Measurements from ENCODE around the gene IRX3. TPM values are rescaled to one million over a fixed set of nuclear protein-coding genes. Genes with fewer than 3 reads are reported as not detected.
A peak's percentile ranks its signal among the peaks of the same experiment; 100 is the strongest.

IRX3 gene
- total RNA-seq, 1 donor from 2014 or later: 0.96 TPM

DNA sequence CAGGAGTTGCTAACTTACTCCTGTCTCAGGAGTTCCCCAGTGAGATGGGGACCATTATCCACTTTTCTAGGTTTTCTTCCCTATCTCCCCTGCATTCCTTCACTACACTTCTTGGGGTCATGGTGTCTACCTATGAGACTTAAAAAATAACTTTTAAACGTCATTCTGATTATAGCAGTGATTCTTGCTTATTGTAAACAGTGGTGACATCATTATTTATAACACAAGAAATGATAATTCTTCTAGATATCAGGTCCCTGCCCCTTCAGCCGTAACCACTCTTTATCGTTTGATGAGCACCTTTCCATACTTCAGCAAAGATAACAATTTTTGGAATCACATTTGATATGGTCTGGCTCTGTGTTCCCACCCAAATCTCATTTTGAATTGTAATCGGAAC is 27.2 kb upstream of the IRX3 start:
- no peaks in the 10 kb centered on the region for H3K9me3 Mint-ChIP-seq
- no peak overlapping the region for H3K27ac Mint-ChIP-seq
- no peaks in the 10 kb centered on the region for H3K36me3 Mint-ChIP-seq (ENCODE audit: low read depth)
- intact Hi-C loops (cut with micrococcal nuclease): no loop called here
- no peaks in the 10 kb centered on the region for H3K4me1 Mint-ChIP-seq (ENCODE audit: low read depth)
- no peak overlapping the region for H3K4me3 Mint-ChIP-seq (ENCODE audit: low read depth)
- DNase-seq (ENCODE audit: low spot score): no peak
- H3K27me3 Mint-ChIP-seq (ENCODE audit: low read depth): peaks cover 2% of the 10 kb centered on the region

DNA sequence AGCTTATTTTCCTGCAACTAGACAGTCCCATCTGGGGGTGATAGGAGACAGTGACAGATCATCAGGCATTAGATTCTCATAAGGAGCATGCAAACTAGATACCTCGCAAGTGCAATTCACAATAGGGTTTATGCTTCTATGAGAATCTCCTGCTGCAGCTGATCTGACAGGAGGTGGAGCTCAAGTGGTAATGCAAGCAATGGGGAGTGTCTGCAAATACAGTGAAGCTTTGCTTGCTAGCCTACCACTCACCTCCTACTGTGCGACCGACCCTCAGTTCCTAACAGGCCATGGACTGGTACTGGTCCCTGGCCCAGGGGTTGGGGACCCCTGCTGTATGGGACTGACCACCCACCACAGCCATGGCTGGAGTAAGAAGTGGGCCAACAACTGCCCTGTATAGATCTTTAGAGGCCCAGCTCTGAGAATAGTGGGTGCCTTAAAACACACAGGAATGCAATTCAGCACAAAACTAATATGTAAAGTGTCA is 26.0 kb upstream of the IRX3 start:
- DNase-seq (ENCODE audit: low spot score): no peak
- Mint-ChIP-seq H3K4me3 (ENCODE audit: low read depth) (no peak overlapping the region), H3K27me3 (ENCODE audit: low read depth) (peaks cover 2% of the 10 kb centered on the region), H3K27ac (no peak overlapping the region), H3K36me3 (ENCODE audit: low read depth) (no peaks in the 10 kb centered on the region), H3K9me3 (no peaks in the 10 kb centered on the region), H3K4me1 (ENCODE audit: low read depth) (no peaks in the 10 kb centered on the region)
- intact Hi-C loops (cut with micrococcal nuclease): no loop called here

DNA sequence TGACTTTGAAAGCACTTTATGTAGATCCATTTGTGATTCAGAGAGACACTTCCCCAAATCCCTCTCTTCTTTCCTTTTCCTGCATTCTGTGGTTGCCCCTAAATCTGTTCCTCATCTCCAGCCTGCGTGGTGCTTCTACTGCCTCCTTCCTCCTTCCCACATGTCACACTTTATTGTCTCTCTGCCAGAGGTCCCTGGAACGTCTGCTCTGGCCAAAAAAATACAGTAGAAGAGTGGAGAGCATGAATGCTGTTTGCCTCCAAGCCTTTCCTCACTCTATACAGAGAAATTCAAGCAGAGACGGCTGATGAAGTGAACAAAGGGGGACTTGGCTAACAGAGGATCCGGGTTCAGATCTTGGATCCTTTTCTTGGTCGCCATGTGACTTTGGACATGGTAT is 22.8 kb upstream of the IRX3 start:
- H3K27me3 Mint-ChIP-seq (ENCODE audit: low read depth): peaks cover 2% of the 10 kb centered on the region
- H3K36me3 Mint-ChIP-seq (ENCODE audit: low read depth): no peaks in the 10 kb centered on the region
- no peak overlapping the region for H3K27ac Mint-ChIP-seq
- intact Hi-C loops (cut with micrococcal nuclease): no loop called here
- no peaks in the 10 kb centered on the region for H3K9me3 Mint-ChIP-seq
- H3K4me3 Mint-ChIP-seq (ENCODE audit: low read depth): no peak overlapping the region
- H3K4me1 Mint-ChIP-seq (ENCODE audit: low read depth): no peaks in the 10 kb centered on the region
- DNase-seq (ENCODE audit: low spot score): no peak

DNA sequence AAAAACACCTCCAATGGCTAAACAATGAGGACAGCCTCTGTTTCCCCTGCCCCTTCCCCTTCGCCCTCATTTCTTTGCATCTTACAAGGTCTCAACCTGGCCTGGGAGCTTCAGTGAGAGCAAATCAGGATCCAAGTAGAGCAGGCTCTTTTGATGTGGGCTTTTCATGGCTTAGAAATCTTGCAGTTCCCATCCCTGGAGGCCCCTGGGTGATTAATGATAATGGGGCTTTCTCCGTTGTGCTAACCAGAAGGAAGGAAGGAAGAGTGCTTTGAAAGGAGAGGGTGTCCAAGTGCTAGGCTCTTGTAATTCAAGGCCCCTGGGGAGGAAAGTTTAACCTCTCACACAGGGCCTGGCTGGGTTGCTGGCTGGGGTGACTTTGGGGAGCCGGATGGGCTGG is 18.5 kb upstream of the IRX3 start:
- H3K36me3 Mint-ChIP-seq (ENCODE audit: low read depth): no peaks in the 10 kb centered on the region
- H3K9me3 Mint-ChIP-seq: no peaks in the 10 kb centered on the region
- H3K4me3 Mint-ChIP-seq (ENCODE audit: low read depth): no peak overlapping the region
- no peaks in the 10 kb centered on the region for H3K4me1 Mint-ChIP-seq (ENCODE audit: low read depth)
- no peak overlapping the region for H3K27ac Mint-ChIP-seq
- H3K27me3 Mint-ChIP-seq (ENCODE audit: low read depth): no peaks in the 10 kb centered on the region
- DNase-seq (ENCODE audit: low spot score): no peak
- intact Hi-C loops (cut with micrococcal nuclease): no loop called here

DNA sequence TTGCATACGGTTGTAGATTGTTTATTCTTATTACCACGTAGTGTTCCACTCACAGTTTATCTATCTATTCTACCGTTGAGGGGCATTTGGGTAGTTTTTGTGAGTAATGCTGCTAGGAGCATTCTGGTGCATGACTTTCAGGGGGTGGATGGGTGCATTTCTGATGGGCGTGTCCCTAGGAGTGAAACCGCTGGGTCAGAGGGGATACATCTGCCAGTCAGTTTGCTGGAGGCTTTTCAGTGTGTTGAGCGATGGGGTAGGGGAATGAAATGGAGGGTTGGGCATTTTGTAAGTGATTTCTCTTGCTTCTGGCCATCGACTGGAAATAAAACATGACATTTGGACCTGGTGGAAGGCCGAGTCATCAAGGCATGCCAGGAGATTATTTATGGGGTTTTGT is 17.0 kb upstream of the IRX3 start:
- no peaks in the 10 kb centered on the region for H3K36me3 Mint-ChIP-seq (ENCODE audit: low read depth)
- H3K4me1 Mint-ChIP-seq (ENCODE audit: low read depth): no peaks in the 10 kb centered on the region
- no peak for DNase-seq (ENCODE audit: low spot score)
- no peak overlapping the region for H3K27ac Mint-ChIP-seq
- no peaks in the 10 kb centered on the region for H3K9me3 Mint-ChIP-seq
- no peaks in the 10 kb centered on the region for H3K27me3 Mint-ChIP-seq (ENCODE audit: low read depth)
- H3K4me3 Mint-ChIP-seq (ENCODE audit: low read depth): no peak overlapping the region
- intact Hi-C loops (cut with micrococcal nuclease): no loop called here

DNA sequence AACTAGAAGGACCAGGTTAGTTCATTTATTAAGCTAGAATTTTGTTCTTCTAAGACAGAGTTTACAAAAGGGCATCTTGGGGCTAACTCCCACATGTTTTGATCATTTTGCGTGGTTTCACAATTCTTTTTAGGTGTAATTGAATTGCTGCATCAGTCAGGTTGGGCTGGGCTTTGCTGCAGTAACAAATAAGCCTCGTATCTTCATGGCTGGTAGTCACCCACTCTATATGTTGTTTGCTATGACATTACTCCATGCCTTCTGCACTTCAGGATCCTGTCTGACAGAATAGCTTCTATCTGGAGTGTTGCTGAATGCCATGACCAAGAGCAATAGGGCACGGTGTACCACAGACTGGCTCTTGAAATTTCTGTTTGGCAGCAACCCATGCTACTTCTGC is 10.6 kb upstream of the IRX3 start:
- Mint-ChIP-seq H3K4me3 (ENCODE audit: low read depth) (no peak overlapping the region), H3K4me1 (ENCODE audit: low read depth) (no peaks in the 10 kb centered on the region), H3K27me3 (ENCODE audit: low read depth) (peaks cover 22% of the 10 kb centered on the region), H3K9me3 (peaks cover 3% of the 10 kb centered on the region), H3K36me3 (ENCODE audit: low read depth) (no peaks in the 10 kb centered on the region), H3K27ac (no peak overlapping the region)
- intact Hi-C loops (cut with micrococcal nuclease): no loop called here
- no peak for DNase-seq (ENCODE audit: low spot score)

DNA sequence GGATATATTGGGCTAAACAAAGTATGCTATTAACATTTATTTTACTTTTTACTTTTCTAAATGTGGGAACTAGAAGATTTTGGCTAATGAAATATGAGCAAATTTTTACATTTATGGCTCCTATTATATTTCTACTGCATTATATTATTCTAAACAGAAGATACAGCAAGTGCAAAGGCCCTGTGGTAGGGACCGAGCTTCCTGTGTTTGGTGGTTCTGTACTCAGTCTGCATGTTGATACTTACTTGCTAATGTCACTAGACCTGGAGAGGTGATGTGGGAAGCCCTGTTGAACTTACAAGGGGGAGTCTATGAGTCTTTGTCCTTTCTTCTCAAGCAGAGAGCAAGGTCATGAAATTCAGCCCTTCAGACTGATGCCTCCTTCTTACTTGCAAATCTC is 10.0 kb upstream of the IRX3 start:
- Mint-ChIP-seq H3K4me1 (ENCODE audit: low read depth) (no peaks in the 10 kb centered on the region), H3K9me3 (peaks cover 3% of the 10 kb centered on the region), H3K27ac (no peak overlapping the region), H3K27me3 (ENCODE audit: low read depth) (peaks cover 24% of the 10 kb centered on the region), H3K36me3 (ENCODE audit: low read depth) (no peaks in the 10 kb centered on the region), H3K4me3 (ENCODE audit: low read depth) (no peak overlapping the region)
- intact Hi-C loops (cut with micrococcal nuclease): no loop called here
- no peak for DNase-seq (ENCODE audit: low spot score)

DNA sequence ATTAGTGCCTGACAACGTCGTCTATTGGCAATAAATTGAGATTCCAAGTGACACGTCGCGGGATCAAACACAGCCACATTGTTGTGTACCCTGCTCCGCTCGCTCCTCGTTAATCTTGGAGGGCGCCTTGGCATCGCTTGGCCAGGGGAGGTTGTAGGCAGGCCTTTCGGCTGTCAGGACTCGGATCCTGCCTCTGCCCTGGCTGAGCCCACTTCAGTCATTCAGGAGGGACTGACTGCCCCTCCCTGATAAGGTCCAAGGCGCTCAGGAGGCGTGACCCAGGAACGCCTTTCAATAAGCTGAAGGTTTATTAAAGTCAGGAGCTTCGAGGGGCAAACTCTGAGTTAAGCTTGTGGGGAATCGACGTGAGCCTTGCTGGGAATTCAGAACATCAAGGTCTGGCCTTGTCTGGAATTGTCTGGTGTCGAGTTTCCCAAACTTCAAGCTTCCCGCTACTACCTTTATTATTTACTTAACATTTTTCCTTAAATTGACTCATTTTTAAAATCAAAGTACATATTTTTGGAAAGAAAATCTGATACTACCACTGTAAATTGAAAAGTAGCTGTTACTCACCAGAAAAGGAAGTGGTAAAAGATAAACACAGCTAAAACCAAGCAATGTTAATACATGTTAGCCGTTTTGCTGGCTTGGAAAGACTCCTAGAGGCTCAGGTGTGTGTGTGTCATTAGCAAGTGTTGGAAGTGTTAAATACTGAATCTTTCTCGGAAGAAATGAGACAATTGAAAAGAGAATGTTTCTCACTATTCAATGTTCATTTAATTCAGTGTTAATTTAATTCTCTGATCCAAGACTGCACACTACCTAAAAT is 5.3 kb upstream of the IRX3 start:
- intact Hi-C loops (cut with micrococcal nuclease): loop anchor here (5.0 kb wide), 1 partner anchor 1080 kb away; no protein-coding TSS in a partner anchor
- no peak overlapping the region for H3K4me3 Mint-ChIP-seq (ENCODE audit: low read depth)
- H3K36me3 Mint-ChIP-seq (ENCODE audit: low read depth): peaks cover 7% of the 10 kb centered on the region
- no peak for DNase-seq (ENCODE audit: low spot score)
- H3K9me3 Mint-ChIP-seq: peaks cover 3% of the 10 kb centered on the region
- H3K27ac Mint-ChIP-seq: no peak overlapping the region
- peaks cover 54% of the 10 kb centered on the region for H3K27me3 Mint-ChIP-seq (ENCODE audit: low read depth)
- H3K4me1 Mint-ChIP-seq (ENCODE audit: low read depth): peaks cover 4% of the 10 kb centered on the region

DNA sequence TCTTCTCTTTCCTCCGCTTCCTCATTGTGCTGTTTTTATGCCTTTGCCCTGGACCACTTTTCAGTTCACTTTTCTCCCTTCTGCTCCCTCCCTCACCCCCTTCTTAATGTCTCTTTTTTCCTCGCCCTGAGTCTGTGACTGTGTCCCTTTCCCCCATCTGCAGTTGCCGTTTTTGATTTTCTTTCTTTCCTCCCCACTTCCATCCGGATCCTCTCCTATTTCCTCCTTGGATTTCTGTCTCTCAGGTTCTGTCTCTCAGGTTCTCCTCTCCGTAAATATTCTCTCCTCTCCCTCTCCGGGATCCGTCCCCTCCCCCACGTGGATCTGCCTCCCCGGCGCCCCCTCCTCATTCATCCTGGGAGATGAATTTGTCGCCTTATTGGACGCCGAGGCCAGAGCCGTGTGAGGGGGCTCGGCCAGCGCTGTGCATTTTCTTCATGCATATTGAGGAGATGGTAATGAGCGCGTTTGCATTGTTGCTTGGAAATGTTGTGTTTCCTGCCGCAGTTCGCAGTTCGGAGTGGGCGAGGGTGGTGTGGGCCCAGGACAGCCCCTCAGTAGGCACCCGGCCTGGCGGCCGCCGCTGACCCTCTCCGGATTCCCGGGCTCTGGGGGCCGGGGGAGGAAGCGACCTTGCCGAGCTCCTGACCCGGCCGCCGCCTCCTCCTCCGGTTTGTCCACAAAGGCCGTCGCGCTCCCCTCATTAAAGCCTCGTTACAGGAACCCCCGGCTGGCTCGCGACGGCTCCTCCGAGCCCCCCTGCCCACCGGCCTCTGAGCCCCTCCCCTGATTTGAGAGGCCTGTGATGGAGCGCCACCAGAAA is 4.5 kb upstream of the IRX3 start:
- H3K27me3 Mint-ChIP-seq (ENCODE audit: low read depth): peaks cover 60% of the 10 kb centered on the region
- intact Hi-C loops (cut with micrococcal nuclease): loop anchor here (5.0 kb wide), 1 partner anchor 1081 kb away; no protein-coding TSS in a partner anchor
- H3K4me3 Mint-ChIP-seq (ENCODE audit: low read depth): no peak overlapping the region
- H3K4me1 Mint-ChIP-seq (ENCODE audit: low read depth): peaks cover 8% of the 10 kb centered on the region
- H3K27ac Mint-ChIP-seq: peak overlapping the region; percentile 12
- H3K36me3 Mint-ChIP-seq (ENCODE audit: low read depth): peaks cover 7% of the 10 kb centered on the region
- DNase-seq (ENCODE audit: low spot score): no peak
- H3K9me3 Mint-ChIP-seq: peaks cover 3% of the 10 kb centered on the region

DNA sequence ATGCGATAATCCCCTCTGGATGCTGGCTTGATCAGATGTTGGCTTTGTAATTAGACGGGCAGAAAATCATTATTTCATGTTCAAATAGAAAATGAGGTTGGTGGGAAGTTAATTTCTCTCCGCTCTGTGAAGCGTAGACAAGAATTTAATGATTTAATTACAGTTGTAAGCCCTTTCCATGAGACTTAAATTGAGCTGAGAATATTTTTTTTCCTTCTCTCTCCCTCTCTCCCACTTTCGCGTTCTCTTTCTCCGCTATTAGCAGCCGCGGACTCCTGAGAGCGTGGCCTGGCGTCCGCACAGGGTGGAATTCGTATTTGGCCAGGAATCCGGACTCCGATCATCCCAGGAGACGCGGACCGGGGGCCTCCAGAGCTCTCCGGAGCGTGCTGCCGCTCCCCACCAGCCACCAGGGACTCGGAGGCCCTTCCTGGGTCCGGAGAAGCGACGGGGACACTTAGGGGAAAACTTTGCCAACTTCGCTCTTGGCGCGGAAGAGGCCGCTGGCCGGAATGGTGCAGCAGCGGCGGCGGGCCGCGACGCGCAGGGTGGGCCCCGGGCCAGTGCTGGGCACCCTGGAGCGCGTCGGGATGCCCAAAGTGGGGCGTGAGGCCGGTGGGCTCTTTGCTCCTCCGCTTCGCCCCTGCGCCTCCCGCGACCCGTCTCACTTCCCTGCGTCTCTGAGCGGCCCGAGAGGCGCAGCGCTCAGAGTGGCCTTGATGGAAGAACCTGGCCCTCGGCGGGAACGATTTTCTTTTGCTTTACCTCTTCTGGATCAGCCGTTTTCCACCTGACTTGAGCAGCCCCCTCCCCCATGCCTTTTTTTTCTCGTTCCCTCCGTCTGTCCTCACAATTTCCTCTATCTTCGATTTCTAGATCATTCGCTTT is 3.6 kb upstream of the IRX3 start:
- Mint-ChIP-seq H3K27me3 (ENCODE audit: low read depth) (peaks cover 64% of the 10 kb centered on the region), H3K36me3 (ENCODE audit: low read depth) (peaks cover 7% of the 10 kb centered on the region), H3K4me1 (ENCODE audit: low read depth) (peaks cover 11% of the 10 kb centered on the region), H3K27ac (peak overlapping the region; percentile 22), H3K4me3 (ENCODE audit: low read depth) (no peak overlapping the region), H3K9me3 (no peaks in the 10 kb centered on the region)
- intact Hi-C loops (cut with micrococcal nuclease): loop anchor here (5.0 to 10.0 kb wide), 4 partner anchors 345 to 1745 kb away; partner anchors contain the start of gene TOX3
- no peak for DNase-seq (ENCODE audit: low spot score)

DNA sequence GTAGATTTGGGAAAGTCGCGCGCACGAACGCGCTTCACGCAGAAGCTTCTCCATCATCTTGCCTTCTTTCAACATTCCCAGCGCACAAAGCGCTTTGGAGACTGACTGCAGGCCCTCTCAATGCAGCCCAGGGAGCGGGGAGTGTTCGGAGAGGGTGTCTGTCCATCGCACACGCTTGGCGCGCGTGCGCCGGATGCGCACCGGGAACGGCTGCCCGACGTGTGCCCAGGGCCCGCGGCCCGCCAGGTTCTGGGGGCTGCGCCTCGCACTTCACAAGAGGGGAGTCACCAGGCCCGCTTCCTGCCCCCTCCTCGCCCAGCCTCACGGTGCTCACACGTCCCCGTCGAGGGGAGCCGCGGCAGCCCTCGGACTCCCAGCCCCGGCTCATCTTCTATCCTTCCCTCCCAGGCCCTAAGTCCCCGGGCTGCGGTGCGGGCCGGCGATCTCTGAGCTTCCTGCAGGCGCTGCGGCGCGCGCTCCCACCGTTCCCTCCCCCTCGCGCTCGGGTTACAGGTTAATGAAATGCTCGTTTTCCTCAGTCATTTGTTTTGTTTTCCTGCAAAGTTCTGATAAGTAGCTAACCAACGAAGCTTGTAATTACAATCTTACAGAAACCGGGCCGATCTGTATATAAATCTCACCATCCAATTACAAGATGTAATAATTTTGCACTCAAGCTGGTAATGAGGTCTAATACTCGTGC is 2.8 kb upstream of the IRX3 start:
- Mint-ChIP-seq H3K4me3 (ENCODE audit: low read depth) (no peak overlapping the region), H3K36me3 (ENCODE audit: low read depth) (peaks cover 7% of the 10 kb centered on the region), H3K4me1 (ENCODE audit: low read depth) (peaks cover 13% of the 10 kb centered on the region), H3K9me3 (no peaks in the 10 kb centered on the region), H3K27me3 (ENCODE audit: low read depth) (peaks cover 67% of the 10 kb centered on the region), H3K27ac (peak overlapping the region; percentile 22)
- DNase-seq (ENCODE audit: low spot score): no peak
- intact Hi-C loops (cut with micrococcal nuclease): loop anchor here (5.0 to 10.0 kb wide), 3 partner anchors 345 to 1745 kb away; partner anchors contain the start of gene TOX3

DNA sequence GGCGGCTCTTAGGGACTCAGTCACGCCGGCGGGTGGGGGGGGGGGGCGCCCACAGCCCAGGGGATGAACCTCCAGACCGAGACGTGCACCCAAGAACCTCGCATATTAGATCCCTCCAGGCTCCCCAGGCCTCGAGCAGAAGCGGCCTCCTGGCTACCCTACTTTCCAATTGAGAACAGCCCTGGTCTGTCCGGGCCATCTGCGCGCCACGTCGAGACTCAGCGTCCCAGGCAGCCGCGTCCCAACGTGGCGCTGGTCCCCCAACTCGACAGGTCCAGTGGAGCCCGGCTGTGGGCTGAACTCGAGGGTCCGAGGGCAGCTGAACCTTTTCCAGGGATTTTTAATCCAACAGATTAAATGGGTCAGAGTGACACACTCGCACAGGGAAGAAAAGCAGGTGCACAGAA is 2.3 kb upstream of the IRX3 start:
- intact Hi-C loops (cut with micrococcal nuclease): loop anchor here (5.0 to 10.0 kb wide), 3 partner anchors 344 to 1744 kb away; partner anchors contain the start of gene TOX3
- Mint-ChIP-seq H3K4me3 (ENCODE audit: low read depth) (no peak overlapping the region), H3K27ac (no peak overlapping the region), H3K4me1 (ENCODE audit: low read depth) (peaks cover 13% of the 10 kb centered on the region), H3K27me3 (ENCODE audit: low read depth) (peaks cover 62% of the 10 kb centered on the region), H3K9me3 (no peaks in the 10 kb centered on the region), H3K36me3 (ENCODE audit: low read depth) (peaks cover 7% of the 10 kb centered on the region)
- no peak for DNase-seq (ENCODE audit: low spot score)
